ENCODE measurements around the gene OLFM4. TPM values are rescaled to one million over a fixed set of nuclear protein-coding genes. Genes with fewer than 3 reads are reported as not detected.

OLFM4 gene
- total RNA-seq, 2 experiments from 2014 or later, result not detected

- intact Hi-C loops (cut with micrococcal nuclease), result no loop called here
- Mint-ChIP-seq H3K36me3 (no peaks in the 10 kb centered on the region), H3K27me3 (no peaks in the 10 kb centered on the region), H3K4me1 (ENCODE audit: low read depth) (no peaks in the 10 kb centered on the region), H3K4me3 (no peak overlapping the region), H3K27ac (no peak overlapping the region), H3K9me3 (no peaks in the 10 kb centered on the region)
- POLR2A ChIA-PET, result no interaction called here
- CTCF ChIA-PET, result no interaction called here
- DNase-seq, result no peak
Observed at GRCh38 chr13:53054569-53054968, 26.0 kb downstream of the OLFM4 start.

- POLR2A ChIA-PET, result no interaction called here
- H3K27ac Mint-ChIP-seq, result no peak overlapping the region
- H3K4me3 Mint-ChIP-seq, result no peak overlapping the region
- DNase-seq, result no peak
- CTCF ChIA-PET, result no interaction called here
- H3K27me3 Mint-ChIP-seq, result no peaks in the 10 kb centered on the region
- no peaks in the 10 kb centered on the region for H3K9me3 Mint-ChIP-seq
- intact Hi-C loops (cut with micrococcal nuclease), result no loop called here
- H3K4me1 Mint-ChIP-seq (ENCODE audit: low read depth), result no peaks in the 10 kb centered on the region
- H3K36me3 Mint-ChIP-seq, result no peaks in the 10 kb centered on the region
Observed at GRCh38 chr13:53058065-53058679, 29.6 kb downstream of the OLFM4 start.

GRCh38 chr13:53060840-53061490, 32.4 kb downstream of the OLFM4 start:
- no peak for DNase-seq
- intact Hi-C loops (cut with micrococcal nuclease), result no loop called here
- Mint-ChIP-seq H3K36me3 (no peaks in the 10 kb centered on the region), H3K4me3 (no peak overlapping the region), H3K9me3 (no peaks in the 10 kb centered on the region), H3K4me1 (ENCODE audit: low read depth) (no peaks in the 10 kb centered on the region), H3K27me3 (no peaks in the 10 kb centered on the region), H3K27ac (no peak overlapping the region)
- POLR2A ChIA-PET, result no interaction called here
- CTCF ChIA-PET, result no interaction called here

GRCh38 chr13:53064731-53065130, 36.1 kb downstream of the OLFM4 start:
- CTCF ChIA-PET, result no interaction called here
- intact Hi-C loops (cut with micrococcal nuclease), result no loop called here
- Mint-ChIP-seq H3K27ac (no peak overlapping the region), H3K4me3 (no peak overlapping the region), H3K4me1 (ENCODE audit: low read depth) (no peaks in the 10 kb centered on the region), H3K9me3 (no peaks in the 10 kb centered on the region), H3K27me3 (no peaks in the 10 kb centered on the region), H3K36me3 (no peaks in the 10 kb centered on the region)
- POLR2A ChIA-PET, result no interaction called here
- DNase-seq, result no peak

- CTCF ChIA-PET, result no interaction called here
- intact Hi-C loops (cut with micrococcal nuclease), result no loop called here
- no peak overlapping the region for H3K4me3 Mint-ChIP-seq
- DNase-seq, result no peak
- no peaks in the 10 kb centered on the region for H3K27me3 Mint-ChIP-seq
- POLR2A ChIA-PET, result no interaction called here
- no peaks in the 10 kb centered on the region for H3K4me1 Mint-ChIP-seq (ENCODE audit: low read depth)
- no peaks in the 10 kb centered on the region for H3K9me3 Mint-ChIP-seq
- H3K36me3 Mint-ChIP-seq, result no peaks in the 10 kb centered on the region
- H3K27ac Mint-ChIP-seq, result no peak overlapping the region
Observed at GRCh38 chr13:53066411-53066810, 37.8 kb downstream of the OLFM4 start.

GRCh38 chr13:53068585-53069520, 40.2 kb downstream of the OLFM4 start:
- Mint-ChIP-seq H3K9me3 (no peaks in the 10 kb centered on the region), H3K4me1 (ENCODE audit: low read depth) (no peaks in the 10 kb centered on the region), H3K4me3 (no peak overlapping the region), H3K36me3 (no peaks in the 10 kb centered on the region), H3K27ac (no peak overlapping the region), H3K27me3 (no peaks in the 10 kb centered on the region)
- no peak for DNase-seq
- intact Hi-C loops (cut with micrococcal nuclease), result no loop called here
- POLR2A ChIA-PET, result no interaction called here
- CTCF ChIA-PET, result no interaction called here

- Mint-ChIP-seq H3K4me1 (ENCODE audit: low read depth) (no peaks in the 10 kb centered on the region), H3K4me3 (no peak overlapping the region), H3K9me3 (no peaks in the 10 kb centered on the region), H3K27ac (no peak overlapping the region), H3K36me3 (no peaks in the 10 kb centered on the region), H3K27me3 (no peaks in the 10 kb centered on the region)
- no peak for DNase-seq
- intact Hi-C loops (cut with micrococcal nuclease), result no loop called here
- ChIA-PET CTCF (no interaction called here), POLR2A (no interaction called here)
Observed at GRCh38 chr13:53069800-53070199, 41.2 kb downstream of the OLFM4 start.

GRCh38 chr13:53073711-53074110, 45.1 kb downstream of the OLFM4 start:
- Mint-ChIP-seq H3K27ac (no peak overlapping the region), H3K4me1 (ENCODE audit: low read depth) (no peaks in the 10 kb centered on the region), H3K4me3 (no peak overlapping the region), H3K9me3 (peaks cover 4% of the 10 kb centered on the region), H3K27me3 (no peaks in the 10 kb centered on the region), H3K36me3 (no peaks in the 10 kb centered on the region)
- ChIA-PET POLR2A (no interaction called here), CTCF (no interaction called here)
- DNase-seq, result no peak
- intact Hi-C loops (cut with micrococcal nuclease), result no loop called here

- POLR2A ChIA-PET, result no interaction called here
- Mint-ChIP-seq H3K4me1 (ENCODE audit: low read depth) (no peaks in the 10 kb centered on the region), H3K27ac (no peak overlapping the region), H3K27me3 (no peaks in the 10 kb centered on the region), H3K36me3 (no peaks in the 10 kb centered on the region), H3K9me3 (peaks cover 4% of the 10 kb centered on the region), H3K4me3 (no peak overlapping the region)
- intact Hi-C loops (cut with micrococcal nuclease), result no loop called here
- no peak for DNase-seq
- CTCF ChIA-PET, result no interaction called here
Observed at GRCh38 chr13:53074114-53074513, 45.5 kb downstream of the OLFM4 start.

- intact Hi-C loops (cut with micrococcal nuclease), result no loop called here
- CTCF ChIA-PET, result no interaction called here
- Mint-ChIP-seq H3K27ac (no peak overlapping the region), H3K4me1 (ENCODE audit: low read depth) (no peaks in the 10 kb centered on the region), H3K4me3 (no peak overlapping the region), H3K27me3 (no peaks in the 10 kb centered on the region), H3K36me3 (no peaks in the 10 kb centered on the region), H3K9me3 (peaks cover 4% of the 10 kb centered on the region)
- no peak for DNase-seq
- POLR2A ChIA-PET, result no interaction called here
Observed at GRCh38 chr13:53075356-53076041, 46.9 kb downstream of the OLFM4 start.

- POLR2A ChIA-PET, result no interaction called here
- Mint-ChIP-seq H3K4me1 (ENCODE audit: low read depth) (no peaks in the 10 kb centered on the region), H3K4me3 (no peak overlapping the region), H3K27me3 (no peaks in the 10 kb centered on the region), H3K27ac (no peak overlapping the region), H3K36me3 (no peaks in the 10 kb centered on the region), H3K9me3 (peaks cover 4% of the 10 kb centered on the region)
- no peak for DNase-seq
- CTCF ChIA-PET, result no interaction called here
- intact Hi-C loops (cut with micrococcal nuclease), result no loop called here
Observed at GRCh38 chr13:53079691-53080090, 51.1 kb downstream of the OLFM4 start.

GRCh38 chr13:53088871-53089270, 60.3 kb downstream of the OLFM4 start:
- intact Hi-C loops (cut with micrococcal nuclease), result no loop called here
- Mint-ChIP-seq H3K27ac (no peak overlapping the region), H3K9me3 (peaks cover 4% of the 10 kb centered on the region), H3K4me3 (no peak overlapping the region), H3K27me3 (no peaks in the 10 kb centered on the region), H3K4me1 (ENCODE audit: low read depth) (no peaks in the 10 kb centered on the region), H3K36me3 (no peaks in the 10 kb centered on the region)
- ChIA-PET CTCF (no interaction called here), POLR2A (no interaction called here)
- DNase-seq, result no peak
